DOHH2 (cell line): ENCODE results near the gene PDF.
A peak's percentile ranks its signal among the peaks of the same experiment; 100 is the strongest.

Experiments
- H3F3A ChIP-seq: fragments of 200-600 bp; sonication (generic), shearing (Covaris generic); 2 replicates; pipeline ENCODE4 v1.6.0; 2016; ENCODE audit warnings: antibody characterized with exemption, mild to moderate bottlenecking; ENCODE audit not compliant: control insufficient read depth, insufficient read depth
- H3K27ac ChIP-seq: fragments of 200-600 bp; sonication (generic); 2 replicates; pipeline ENCODE4 v1.5.1; 2014; ENCODE audit warnings: low read depth, mild to moderate bottlenecking, low read length, moderate library complexity
- H3K27me3 ChIP-seq: fragments of 200-600 bp; sonication (generic); 2 replicates; pipeline ENCODE4 v1.6.1; 2014; ENCODE audit warnings: mild to moderate bottlenecking, low read length, mixed read lengths; ENCODE audit not compliant: control insufficient read depth
- H3K36me3 ChIP-seq: fragments of 200-600 bp; sonication (generic); 2 replicates; pipeline ENCODE4 v1.6.1; 2014; ENCODE audit warnings: mild to moderate bottlenecking, low read length, moderate library complexity, mixed read lengths; ENCODE audit not compliant: control insufficient read depth
- H3K4me1 ChIP-seq: fragments of 200-600 bp; sonication (generic); 2 replicates; pipeline ENCODE4 v1.6.1; 2014; ENCODE audit warnings: mild to moderate bottlenecking, low read length, mixed read lengths; ENCODE audit not compliant: control insufficient read depth
- H3K4me2 ChIP-seq: fragments of 200-600 bp; sonication (generic); 2 replicates; pipeline ENCODE4 v1.6.0; 2014; ENCODE audit warnings: mild to moderate bottlenecking, low read length, moderate library complexity
- H3K4me3 ChIP-seq: fragments of 200-600 bp; sonication (generic); 2 replicates; pipeline ENCODE4 v1.5.1; 2014; ENCODE audit warnings: mild to moderate bottlenecking, low read length, mixed read lengths
- H3K79me2 ChIP-seq: fragments of 200-600 bp; sonication (generic); 2 replicates; pipeline ENCODE4 v1.6.1; 2014; ENCODE audit warnings: mild to moderate bottlenecking, low read length, mixed read lengths; ENCODE audit not compliant: control insufficient read depth
- H3K9me2 ChIP-seq: fragments of 200-600 bp; sonication (generic); replicated peaks from 2 replicates; pipeline ENCODE4 v1.6.1; 2014; ENCODE audit warnings: mild to moderate bottlenecking, low read length, mixed read lengths; ENCODE audit not compliant: control insufficient read depth
- H3K9me3 ChIP-seq: fragments of 200-600 bp; sonication (generic); 2 replicates; pipeline ENCODE4 v1.6.1; 2014; ENCODE audit warnings: antibody characterized with exemption, low read length, mixed read lengths; ENCODE audit not compliant: control insufficient read depth, insufficient read depth
- H4K20me1 ChIP-seq: fragments of 200-600 bp; sonication (generic); 2 replicates; pipeline ENCODE4 v1.6.0; 2014; ENCODE audit warnings: low read depth, mild to moderate bottlenecking, antibody characterized with exemption, low read length, moderate library complexity; ENCODE audit not compliant: control insufficient read depth, insufficient read depth
- EZH2phosphoT487 ChIP-seq: fragments of 200-600 bp; sonication (generic); IDR thresholded peaks from 2 replicates; pipeline ENCODE4 v1.6.1; 2017; ENCODE audit warnings: borderline replicate concordance, mild to moderate bottlenecking, antibody characterized with exemption, low read length, moderate library complexity, mixed read lengths
- TF ChIP-seq, protein P1 (sequence below): fragments of 200-600 bp; sonication (generic); IDR thresholded peaks from one replicate; pipeline ENCODE4 v1.5.1; 2014; ENCODE audit warnings: antibody characterized with exemption, mild to moderate bottlenecking, low read depth, low read length; ENCODE audit not compliant: poor library complexity, severe bottlenecking

PDF gene

GRCh38 chr16:69313469-69313868 is 16.9 kb downstream of the PDF start:
- H3K27ac ChIP-seq, result no peak overlapping the region
- peaks cover 60% of the 10 kb centered on the region for H3K79me2 ChIP-seq
- no peaks in the 10 kb centered on the region for H3K27me3 ChIP-seq
- H3K4me2 ChIP-seq, result no peak overlapping the region
- no peak overlapping the region for H3K4me3 ChIP-seq
- H3F3A ChIP-seq, result peaks cover 6% of the 10 kb centered on the region; the same call in 1 of the 2 replicates
- peaks cover 12% of the 10 kb centered on the region for H3K4me1 ChIP-seq
- TF ChIP-seq, protein P1, sequence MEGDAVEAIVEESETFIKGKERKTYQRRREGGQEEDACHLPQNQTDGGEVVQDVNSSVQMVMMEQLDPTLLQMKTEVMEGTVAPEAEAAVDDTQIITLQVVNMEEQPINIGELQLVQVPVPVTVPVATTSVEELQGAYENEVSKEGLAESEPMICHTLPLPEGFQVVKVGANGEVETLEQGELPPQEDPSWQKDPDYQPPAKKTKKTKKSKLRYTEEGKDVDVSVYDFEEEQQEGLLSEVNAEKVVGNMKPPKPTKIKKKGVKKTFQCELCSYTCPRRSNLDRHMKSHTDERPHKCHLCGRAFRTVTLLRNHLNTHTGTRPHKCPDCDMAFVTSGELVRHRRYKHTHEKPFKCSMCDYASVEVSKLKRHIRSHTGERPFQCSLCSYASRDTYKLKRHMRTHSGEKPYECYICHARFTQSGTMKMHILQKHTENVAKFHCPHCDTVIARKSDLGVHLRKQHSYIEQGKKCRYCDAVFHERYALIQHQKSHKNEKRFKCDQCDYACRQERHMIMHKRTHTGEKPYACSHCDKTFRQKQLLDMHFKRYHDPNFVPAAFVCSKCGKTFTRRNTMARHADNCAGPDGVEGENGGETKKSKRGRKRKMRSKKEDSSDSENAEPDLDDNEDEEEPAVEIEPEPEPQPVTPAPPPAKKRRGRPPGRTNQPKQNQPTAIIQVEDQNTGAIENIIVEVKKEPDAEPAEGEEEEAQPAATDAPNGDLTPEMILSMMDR, result no peak
- no peak for TF ChIP-seq EZH2phosphoT487
- peaks cover 53% of the 10 kb centered on the region for H3K36me3 ChIP-seq
- H3K9me3 ChIP-seq, result no peaks in the 10 kb centered on the region
- peaks cover 6% of the 10 kb centered on the region for H4K20me1 ChIP-seq
- H3K9me2 ChIP-seq, result no peaks in the 10 kb centered on the region

DNA sequence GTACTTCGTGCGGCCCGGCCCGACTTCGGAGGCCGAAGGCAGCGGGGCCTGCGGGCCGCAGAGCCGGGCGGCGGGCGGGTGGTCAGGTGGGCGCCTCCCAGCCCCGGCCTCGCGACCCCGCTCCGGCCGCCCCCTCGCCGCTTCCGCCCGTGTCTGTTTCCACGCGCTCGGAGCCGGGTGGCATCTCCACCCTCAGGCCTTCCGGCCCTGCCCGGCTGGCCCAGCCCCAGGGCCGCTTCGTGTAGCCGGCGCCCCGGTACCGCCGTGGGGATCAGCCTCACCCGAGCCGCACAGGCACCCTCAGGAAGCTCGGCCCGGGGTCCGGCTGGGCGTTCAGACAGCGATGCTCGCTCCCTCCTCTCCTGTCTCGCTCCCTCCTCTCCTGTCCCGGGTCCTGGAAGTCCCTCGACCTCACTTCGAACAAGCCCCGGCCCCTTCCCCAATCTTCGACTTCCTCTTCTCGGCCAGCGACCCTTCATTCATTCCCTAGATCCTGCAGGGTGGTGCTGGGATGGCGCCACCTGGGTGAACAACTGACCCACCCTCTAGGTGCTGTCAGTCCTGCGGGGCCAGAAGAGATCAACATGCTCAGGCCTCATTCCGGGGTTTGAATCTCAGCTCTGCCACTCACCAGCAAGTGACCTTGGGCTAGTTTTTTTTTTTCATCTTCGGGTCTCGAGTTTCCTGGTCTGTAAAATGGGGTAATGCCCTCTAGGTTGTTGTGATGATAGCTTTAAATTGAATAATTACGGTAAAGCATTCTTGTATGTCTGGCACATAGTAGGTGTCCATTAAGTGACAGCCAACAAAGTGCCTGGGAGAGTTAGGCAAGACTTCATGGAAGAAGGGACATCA is 18.6 kb downstream of the PDF start:
- Histone ChIP-seq H3K9me2 (no peaks in the 10 kb centered on the region), H3F3A (peaks cover 13% of the 10 kb centered on the region), H3K9me3 (no peaks in the 10 kb centered on the region), H3K36me3 (peaks cover 43% of the 10 kb centered on the region), H3K4me3 (peak overlapping the region; percentile 95), H3K27ac (peak overlapping the region; percentile 61), H3K27me3 (no peaks in the 10 kb centered on the region), H3K4me1 (peaks cover 12% of the 10 kb centered on the region), H3K79me2 (peaks cover 55% of the 10 kb centered on the region), H3K4me2 (peak overlapping the region; percentile 81), H4K20me1 (peaks cover 6% of the 10 kb centered on the region)
- TF ChIP-seq, protein P1, result peak; percentile 44
- TF ChIP-seq EZH2phosphoT487, result no peak

DNA sequence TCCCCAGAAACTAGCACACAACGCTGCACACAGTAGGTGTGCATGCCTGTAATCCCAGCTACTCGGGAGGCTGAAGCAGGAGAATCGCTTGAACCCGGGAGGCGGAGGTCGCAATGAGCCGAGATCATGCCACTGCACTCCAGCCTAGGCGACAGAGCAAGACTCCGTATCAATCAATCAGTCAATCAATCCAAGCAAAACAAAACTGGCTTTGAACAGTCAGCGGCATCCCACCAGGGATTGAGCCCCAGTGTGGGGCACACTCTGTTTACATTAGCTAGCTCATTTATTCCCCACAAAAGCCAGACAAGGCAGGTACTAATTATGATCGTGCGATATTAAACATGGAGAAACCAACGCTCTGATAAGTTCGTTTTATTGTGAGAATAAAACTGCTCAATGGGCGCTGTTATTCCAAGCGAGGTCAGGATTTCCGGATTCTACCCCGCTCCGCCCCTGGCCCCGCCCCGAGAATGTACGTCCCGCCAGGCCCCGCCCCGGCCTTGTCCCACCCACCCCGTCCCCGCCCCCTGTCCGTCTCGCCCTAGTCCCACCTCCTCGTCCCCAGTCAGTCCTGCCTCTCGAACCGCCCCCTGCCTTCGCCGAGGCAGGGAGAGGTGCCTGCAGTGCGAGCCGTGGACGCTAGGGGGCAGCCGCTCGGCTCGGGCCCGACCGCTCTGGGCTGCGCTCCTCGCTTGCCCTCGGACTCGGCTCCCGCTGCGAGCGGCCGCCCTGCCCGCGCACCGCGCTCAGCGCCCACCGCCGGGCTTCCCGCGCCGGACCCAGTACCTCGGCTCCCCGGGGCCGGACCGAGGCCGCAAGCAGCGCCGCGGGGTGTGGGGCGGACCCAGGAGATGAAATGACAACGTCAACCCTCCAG is 19.5 kb downstream of the PDF start, which contains the start of gene VPS4A:
VPS4A (plus strand) TSS at position 698 of the 880 bp plus-strand sequence; CDS start at position 860, 162 bp downstream.
- Histone ChIP-seq H3K4me1 (peaks cover 12% of the 10 kb centered on the region), H3K27me3 (no peaks in the 10 kb centered on the region), H3K9me2 (no peaks in the 10 kb centered on the region), H4K20me1 (peaks cover 6% of the 10 kb centered on the region), H3K9me3 (no peaks in the 10 kb centered on the region), H3K27ac (peak within 1 kb of the TSS; percentile 61), H3K36me3 (peaks cover 34% of the 10 kb centered on the region), H3K79me2 (peaks cover 47% of the 10 kb centered on the region), H3F3A (peaks cover 13% of the 10 kb centered on the region), H3K4me2 (peak within 1 kb of the TSS; percentile 81), H3K4me3 (peak within 1 kb of the TSS; percentile 95)
- TF ChIP-seq, protein P1, result peak; percentile 70
- TF ChIP-seq EZH2phosphoT487, result no peak
